Gastroesophageal sphincter (tissue), 3 donors: Measurements from ENCODE around the gene TBC1D32.

Experiments
- CTCF ChIP-seq, 4 experiments: fragments of 200-600 bp in 2 of 4; fragments of 450-650 bp in 2 of 4; sonication (generic) in 1 of 4; IDR thresholded peaks; one replicate each; pipeline ENCODE4 v1.5.1; 2017 to 2019; ENCODE audit warnings: antibody characterized with exemption in 4 of 4, mild to moderate bottlenecking in 2 of 4, moderate library complexity in 2 of 4
- POLR2A ChIP-seq, 2 donors: fragments of 450-650 bp; IDR thresholded peaks; one replicate each; pipeline ENCODE4 v1.6.1; 2017; ENCODE audit warnings: antibody characterized with exemption in 2 of 2, mild to moderate bottlenecking in 2 of 2, moderate library complexity in 1 of 2

DNA sequence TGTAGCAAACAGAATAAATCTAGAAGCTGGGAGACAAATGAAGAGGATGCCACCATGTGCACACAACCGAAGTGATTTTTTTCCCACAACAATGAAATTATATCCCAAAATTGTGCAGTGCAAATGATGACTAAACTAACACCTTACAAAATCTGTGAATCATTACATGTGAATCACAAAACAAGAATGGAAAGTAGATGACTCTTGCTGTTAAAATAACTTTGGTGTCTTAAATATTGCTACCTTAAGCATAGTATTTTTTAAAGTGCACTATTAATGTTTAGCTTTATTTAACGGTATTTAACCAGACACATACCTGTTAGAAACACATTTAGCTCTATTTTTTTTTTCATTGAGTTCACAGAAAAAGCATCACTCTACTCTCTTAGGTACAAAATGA, 190.8 kb downstream of the TBC1D32 start:
- no peak for TF ChIP-seq POLR2A (IDR thresholded peaks at IDR 0.05)
- TF ChIP-seq CTCF (IDR thresholded peaks at IDR 0.05), result no peak
